ENCODE results near the gene SH3GL1. TPM values are rescaled to one million over a fixed set of nuclear protein-coding genes. Genes with fewer than 3 reads are reported as not detected.

SH3GL1 gene
- total and polyA plus RNA-seq, 9 of the 15 experiments (the other 6 are each of a cell fraction or from before 2014, with no cell fraction given): 1.7 to 75.3 (median 25.7) TPM

DNA sequence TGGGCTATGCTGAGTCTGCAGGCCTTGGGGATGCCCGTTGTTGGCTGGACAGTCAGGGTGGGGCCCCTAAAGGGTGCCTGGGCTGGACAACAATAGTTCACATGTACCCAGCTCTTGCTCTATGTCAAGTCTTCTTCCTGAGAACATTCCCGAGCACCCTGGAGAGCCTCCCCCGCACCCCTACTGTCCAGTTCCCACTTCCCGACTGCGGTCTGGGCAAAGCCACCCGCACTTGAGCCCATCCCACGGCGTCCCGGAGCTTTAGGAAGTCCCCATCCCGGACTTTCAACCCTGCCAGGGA lies 58.1 kb downstream of the SH3GL1 start (continued):
- TF ChIP-seq, protein P1, sequence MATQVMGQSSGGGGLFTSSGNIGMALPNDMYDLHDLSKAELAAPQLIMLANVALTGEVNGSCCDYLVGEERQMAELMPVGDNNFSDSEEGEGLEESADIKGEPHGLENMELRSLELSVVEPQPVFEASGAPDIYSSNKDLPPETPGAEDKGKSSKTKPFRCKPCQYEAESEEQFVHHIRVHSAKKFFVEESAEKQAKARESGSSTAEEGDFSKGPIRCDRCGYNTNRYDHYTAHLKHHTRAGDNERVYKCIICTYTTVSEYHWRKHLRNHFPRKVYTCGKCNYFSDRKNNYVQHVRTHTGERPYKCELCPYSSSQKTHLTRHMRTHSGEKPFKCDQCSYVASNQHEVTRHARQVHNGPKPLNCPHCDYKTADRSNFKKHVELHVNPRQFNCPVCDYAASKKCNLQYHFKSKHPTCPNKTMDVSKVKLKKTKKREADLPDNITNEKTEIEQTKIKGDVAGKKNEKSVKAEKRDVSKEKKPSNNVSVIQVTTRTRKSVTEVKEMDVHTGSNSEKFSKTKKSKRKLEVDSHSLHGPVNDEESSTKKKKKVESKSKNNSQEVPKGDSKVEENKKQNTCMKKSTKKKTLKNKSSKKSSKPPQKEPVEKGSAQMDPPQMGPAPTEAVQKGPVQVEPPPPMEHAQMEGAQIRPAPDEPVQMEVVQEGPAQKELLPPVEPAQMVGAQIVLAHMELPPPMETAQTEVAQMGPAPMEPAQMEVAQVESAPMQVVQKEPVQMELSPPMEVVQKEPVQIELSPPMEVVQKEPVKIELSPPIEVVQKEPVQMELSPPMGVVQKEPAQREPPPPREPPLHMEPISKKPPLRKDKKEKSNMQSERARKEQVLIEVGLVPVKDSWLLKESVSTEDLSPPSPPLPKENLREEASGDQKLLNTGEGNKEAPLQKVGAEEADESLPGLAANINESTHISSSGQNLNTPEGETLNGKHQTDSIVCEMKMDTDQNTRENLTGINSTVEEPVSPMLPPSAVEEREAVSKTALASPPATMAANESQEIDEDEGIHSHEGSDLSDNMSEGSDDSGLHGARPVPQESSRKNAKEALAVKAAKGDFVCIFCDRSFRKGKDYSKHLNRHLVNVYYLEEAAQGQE (IDR thresholded peaks at IDR 0.05; ENCODE audit: borderline replicate concordance): no peak
- TF ChIP-seq, protein P1 (CRISPR knock-in tag; IDR thresholded peaks at IDR 0.05; ENCODE audit: low read depth): 0 out of 2 replicates have a peak, but pooled peaks have one; percentile 81
- TF ChIP-seq ILK (tag; IDR thresholded peaks at IDR 0.05; ENCODE audit: borderline replicate concordance, low read depth) (no peak), TOE1 (IDR thresholded peaks at IDR 0.05; ENCODE audit: borderline replicate concordance) (peak; percentile 40; the same call in 1 of the 2 replicates), TOE1 (CRISPR knock-in tag; IDR thresholded peaks at IDR 0.05; ENCODE audit: borderline replicate concordance, low read depth) (no peak), NONO (IDR thresholded peaks at IDR 0.05; ENCODE audit: low read depth in 2 of 2, low read length in 1 of 2) (peak in 1 of 2 experiments; percentile 61; a peak in 2 of 4 replicates), EGR1 (conservative IDR thresholded peaks at IDR 0.05) (peak; percentile 67), E2F3 (CRISPR knock-in tag; IDR thresholded peaks at IDR 0.05) (no peak)
- TF ChIP-seq, protein P2, sequence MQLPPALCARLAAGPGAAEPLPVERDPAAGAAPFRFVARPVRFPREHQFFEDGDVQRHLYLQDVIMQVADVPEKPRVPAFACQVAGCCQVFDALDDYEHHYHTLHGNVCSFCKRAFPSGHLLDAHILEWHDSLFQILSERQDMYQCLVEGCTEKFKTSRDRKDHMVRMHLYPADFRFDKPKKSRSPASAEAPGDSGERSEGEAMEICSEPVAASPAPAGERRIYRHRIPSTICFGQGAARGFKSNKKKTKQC (CRISPR knock-in tag; IDR thresholded peaks at IDR 0.05): 0 out of 2 replicates have a peak, but pooled peaks have one; percentile 28

All from K562 (cell line).